GM21786 (cell line): Measurements from ENCODE around the gene CT47A1.
A peak's percentile ranks its signal among the peaks of the same experiment; 100 is the strongest.
"Not testable (repeated sequence)": the region's sequence is repeated elsewhere in the genome, so short reads cannot be mapped to it uniquely, and the experiment has no call there.

Source experiments
- ATAC-seq: cut with Tn5 transposase; IDR thresholded peaks from one replicate; pipeline ENCODE4 v1.9.1; 2021; ENCODE audit not compliant: unreplicated experiment

The CT47A1 gene

DNA sequence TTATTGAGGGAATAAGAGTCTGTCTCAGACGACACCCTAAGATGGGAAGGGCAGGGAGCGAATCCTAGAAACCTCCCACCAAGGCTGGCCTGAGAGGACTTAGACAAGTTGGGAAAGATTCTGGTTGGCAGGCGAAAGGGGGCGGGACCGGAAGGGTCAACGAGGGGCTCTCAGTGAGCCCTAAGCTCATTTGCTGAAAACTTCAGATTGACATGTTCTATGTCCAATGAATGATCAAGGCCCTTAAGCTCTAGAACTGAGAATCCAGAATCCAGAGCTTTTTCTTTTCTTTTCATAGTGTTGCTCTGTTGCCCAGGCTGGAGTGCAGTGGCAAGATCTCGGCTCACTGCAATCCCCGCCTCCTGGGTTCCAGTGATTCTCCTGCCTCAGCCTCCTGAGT lies at the start of gene CT47A1:
Gene CT47A1 (minus strand): TSS at position 101 of the 400 bp plus-strand sequence. CDS start 231 bp downstream, outside the sequence.
- not testable (repeated sequence) for ATAC-seq

DNA sequence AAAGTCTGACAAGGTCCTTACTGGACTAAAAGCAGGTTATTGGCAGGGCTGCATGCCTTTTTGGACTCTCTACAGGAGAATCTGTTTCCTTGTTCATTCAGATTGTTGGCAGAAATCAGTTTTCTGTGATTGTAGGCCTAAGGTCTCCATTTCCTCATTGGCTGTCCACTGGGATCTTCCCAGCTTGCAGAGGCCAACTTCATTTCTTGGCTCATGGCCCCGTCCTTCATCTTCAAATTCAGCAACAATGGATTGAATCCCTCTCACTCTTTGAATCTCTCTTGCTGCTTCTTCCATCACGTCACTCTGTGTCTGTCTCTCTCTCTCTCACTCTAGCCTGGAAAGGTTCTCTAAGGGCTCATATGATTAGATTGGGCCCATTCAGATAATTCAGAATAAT lies 47.0 kb upstream of the CT47A1 start:
- no peak for ATAC-seq

DNA sequence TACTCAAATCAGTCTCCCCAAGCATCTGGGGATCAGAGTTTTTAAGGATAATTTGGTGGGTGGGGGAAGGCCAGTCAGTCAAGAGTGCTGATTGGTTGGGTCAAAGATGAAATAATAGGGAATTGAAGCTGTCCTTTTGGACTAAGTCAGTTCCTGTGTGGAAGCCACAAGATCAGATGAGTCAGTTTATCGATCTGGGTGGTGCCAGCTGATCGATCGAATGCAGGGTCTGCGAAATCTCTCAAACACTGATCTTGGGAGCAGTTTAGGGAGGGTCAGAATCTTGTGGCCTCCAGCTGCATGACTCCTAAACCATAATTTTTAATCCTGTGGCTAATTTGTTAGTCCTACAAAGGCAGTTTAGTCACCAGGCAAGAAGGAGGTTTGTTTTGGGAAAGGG lies 44.5 kb upstream of the CT47A1 start:
- no peak for ATAC-seq

DNA sequence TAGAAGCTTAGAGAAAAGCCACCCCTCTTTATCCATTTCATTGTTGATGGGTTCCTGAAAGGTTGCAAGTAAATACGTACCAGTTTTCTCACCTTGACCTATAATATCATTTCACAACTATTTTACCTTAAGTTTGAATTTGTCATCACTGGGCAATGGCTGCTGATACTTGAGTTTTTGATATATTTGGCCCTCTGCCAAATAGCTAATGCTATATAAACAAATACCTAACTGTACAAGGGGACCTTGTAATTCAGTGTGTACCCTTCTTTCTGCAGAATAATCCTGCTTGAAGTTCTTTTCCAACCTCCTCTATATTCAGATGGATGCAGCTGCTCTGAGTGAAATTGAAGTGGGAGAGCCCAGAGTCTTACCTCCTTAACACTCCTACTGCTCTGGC lies 42.9 kb upstream of the CT47A1 start:
- no peak for ATAC-seq

DNA sequence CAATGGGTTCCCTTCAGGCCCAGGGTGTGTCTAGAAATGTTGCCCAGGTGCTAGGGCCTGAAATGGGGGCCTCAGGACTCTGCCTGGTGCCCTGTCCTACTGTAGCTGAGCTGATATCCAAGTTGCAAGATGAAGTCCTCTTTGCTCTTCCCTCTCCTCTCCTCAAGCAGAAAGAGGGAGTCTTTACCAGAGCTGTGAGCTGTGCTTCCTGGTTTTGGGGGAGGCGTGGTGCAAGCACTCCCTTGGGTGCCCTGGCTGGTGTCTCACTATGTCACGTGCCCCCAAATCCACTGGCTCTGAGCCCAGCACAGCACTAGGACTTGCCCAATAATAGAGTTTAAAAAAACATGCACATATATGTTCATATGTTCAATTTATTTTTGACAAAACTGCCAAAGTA lies 29.3 kb upstream of the CT47A1 start:
- ATAC-seq: no peak

DNA sequence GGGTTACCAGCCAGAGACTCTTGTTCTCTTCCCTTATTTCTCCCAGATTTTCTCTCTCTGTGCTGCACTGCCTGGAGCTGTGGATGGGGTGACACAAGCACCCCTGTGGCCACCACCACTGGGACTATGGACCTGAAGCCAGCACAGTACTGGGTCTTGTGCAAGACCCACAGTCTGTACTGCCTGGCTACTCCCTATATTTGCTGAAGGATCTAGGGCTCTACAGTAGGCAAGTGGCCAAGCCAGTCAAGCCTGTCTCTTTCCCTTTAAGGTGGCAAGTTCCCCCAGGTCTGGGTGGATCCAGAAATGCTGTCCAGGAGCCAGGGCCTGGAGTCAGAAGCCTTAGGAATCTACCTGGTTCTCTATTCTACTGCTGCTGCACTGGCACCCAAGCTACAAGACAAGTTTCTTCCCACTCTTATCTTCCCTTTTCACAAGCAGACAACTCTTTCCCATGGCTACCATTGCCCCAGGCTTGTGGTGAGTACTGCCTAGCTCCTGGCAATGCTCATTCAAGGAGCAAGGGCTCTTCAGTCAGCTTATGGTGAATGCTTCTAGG lies 28.4 kb upstream of the CT47A1 start:
- no peak for ATAC-seq

DNA sequence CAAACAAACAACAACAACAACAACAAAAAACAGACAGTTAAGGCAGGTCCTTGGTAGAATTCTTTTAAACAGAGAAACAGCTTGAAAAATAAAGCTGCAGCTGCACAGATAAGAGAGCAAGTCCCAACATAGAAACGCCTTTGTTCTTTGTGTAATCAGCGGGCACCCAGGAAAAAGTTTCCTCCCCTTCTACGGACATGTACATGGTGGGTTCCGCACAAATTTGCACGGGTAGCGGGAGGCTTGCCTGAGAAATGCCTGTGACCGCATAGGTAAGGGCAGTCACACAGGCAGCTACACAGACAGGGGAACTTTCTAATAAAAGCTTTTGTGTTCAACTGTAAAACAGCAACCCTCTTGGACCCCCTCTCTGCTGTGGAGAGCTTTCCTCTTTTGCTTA lies 25.7 kb upstream of the CT47A1 start:
- no peak for ATAC-seq

DNA sequence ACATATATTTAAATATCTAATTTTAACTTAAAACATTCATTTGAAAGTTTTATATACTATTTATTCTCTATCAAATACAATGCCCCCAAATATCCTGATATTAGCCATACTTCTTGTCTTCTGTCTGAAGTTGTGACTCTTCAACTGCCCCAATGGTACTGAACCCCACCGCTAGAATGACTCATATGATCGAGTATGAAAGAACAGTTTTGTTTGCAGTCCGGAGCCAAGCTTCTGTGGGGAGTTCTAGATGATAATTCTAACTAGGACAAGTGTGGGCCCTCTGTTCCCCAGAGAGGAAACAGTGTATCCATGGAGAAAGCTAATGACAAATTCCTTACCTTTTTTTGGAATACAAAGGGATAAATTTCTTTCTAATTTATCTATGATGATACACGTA lies 24.7 kb upstream of the CT47A1 start:
- no peak for ATAC-seq

DNA sequence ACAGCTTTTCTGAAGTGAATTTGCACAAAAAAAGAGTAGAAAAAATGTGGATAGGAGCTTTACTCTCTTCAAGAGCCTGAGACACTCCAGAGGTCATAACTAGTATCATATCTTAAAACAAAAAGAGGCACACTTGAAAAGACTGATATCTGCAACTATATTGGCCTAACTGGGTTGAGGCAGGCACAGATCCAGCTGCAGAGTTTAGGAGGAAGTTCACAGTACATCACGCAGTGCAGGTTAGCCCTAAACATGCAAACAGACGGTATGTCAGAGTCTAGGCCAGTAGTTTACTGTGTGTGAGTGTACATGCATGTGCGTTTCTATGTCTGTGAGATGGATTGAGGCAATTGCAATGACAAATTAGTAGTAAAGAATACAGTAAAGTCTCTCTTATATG lies 24.2 kb upstream of the CT47A1 start:
- no peak for ATAC-seq

DNA sequence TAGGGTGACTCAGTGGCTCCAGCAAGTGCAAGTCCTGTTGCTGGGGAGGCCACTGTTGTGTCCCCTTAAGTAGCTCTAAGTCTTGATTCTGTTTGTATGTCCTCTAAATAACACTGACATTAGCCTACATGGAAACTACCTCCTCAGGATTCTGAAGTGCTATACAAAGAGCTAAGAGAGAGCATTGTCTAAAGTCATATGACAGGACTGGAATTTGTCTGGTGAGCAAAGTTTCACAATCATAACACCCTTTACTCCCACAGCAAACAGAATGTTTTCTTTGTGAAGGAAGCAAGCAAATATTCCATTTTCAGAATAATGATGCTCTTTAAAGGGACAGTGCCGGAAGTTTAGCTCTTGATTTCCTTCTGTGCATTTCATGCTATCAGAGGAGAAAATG lies 23.4 kb upstream of the CT47A1 start:
- no peak for ATAC-seq

DNA sequence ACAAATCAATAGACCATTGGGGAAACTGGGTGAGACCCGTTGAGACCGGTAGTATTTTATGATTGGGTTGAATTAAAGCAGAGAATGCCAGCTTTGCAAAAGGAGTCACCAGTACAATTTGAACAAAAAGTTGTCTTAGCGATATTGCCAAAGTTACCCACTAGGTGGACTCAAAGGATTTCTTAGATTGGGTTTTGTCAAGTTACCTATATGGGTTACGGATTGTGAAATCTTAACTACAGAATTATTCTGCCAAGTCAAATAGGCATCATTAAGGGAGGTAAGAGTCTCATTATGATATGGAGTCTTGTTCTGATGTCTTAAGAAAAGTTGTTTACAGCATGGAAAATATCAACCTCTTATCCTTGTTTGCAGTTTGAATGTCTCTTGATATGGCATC lies 15.0 kb upstream of the CT47A1 start:
- no peak for ATAC-seq

DNA sequence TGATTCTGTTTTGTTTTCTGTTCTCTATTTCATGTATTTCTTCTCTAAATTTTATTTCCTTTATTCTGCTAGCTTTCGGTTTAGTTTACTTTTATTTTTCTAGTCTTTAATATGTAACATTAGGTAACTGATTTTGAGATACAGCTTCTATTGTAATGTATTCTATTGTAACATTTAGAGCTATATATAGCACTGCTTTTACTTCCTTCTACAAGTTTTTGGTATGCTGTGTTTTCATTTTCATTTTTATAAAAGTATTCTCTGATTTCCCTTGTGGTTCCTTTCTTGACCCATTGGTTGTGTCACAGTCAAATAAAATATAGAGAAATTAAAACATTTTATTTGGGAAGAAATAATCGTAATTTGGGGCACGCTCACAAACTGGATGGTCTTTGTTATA lies 13.9 kb upstream of the CT47A1 start:
- ATAC-seq: peak; percentile 74

DNA sequence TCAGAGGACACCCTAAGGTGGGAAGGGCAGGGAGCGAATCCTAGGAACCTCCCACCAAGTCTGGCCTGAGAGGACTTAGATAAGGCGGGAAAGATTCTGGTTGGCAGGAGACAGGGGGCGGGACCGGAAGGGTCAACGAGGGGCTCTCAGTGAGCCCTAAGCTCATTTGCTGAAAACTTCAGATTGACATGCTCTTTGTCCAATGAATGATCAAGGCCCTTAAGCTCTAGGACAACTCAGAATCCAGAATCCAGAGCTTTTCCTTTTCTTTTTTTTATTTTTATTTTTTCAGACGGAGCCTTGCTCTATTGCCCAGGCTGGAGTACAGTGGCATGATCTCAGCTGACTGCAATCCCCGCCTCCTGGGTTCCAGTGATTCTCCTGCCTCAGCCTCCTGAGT lies 29.1 kb downstream of the CT47A1 start, which contains the start of gene CT47A7:
Gene CT47A7 (minus strand): TSS at position 101 of the 400 bp plus-strand sequence. CDS start 255 bp downstream, outside the sequence.
- ATAC-seq: not testable (repeated sequence)
